ENCODE measurements around the gene DACH2.

Gene DACH2

GRCh38 chrX:86829786-86830185 lies 681.5 kb downstream of the DACH2 start:
- no peak for DNase-seq

GRCh38 chrX:86830685-86831084 lies 682.4 kb downstream of the DACH2 start:
- no peak for DNase-seq

GRCh38 chrX:86845101-86845500 lies 696.9 kb downstream of the DACH2 start:
- no peak for DNase-seq

Measured in NCI-H524 (cell line).